Stimulated activated effector memory CD8-positive, alpha-beta T cell treated with anti-CD3 and anti-CD28 coated beads, Interleukin-12 subunit alpha, Interleukin-12 subunit beta, amount 100 ng/mL, for 72 hours (primary cell): Measurements from ENCODE around the gene CD300LF.

Experiments
- ATAC-seq: fragments of 150-1000 bp; cut with Tn5 transposase; 2 replicates; pipeline ENCODE4 v1.10.0; 2021
- DNase-seq, 2 donors: peaks; one replicate each; pipeline ENCODE4 v3.0.0; 2021 to 2022; ENCODE audit warnings: low spot score in 2 of 2
- H3K27ac Mint-ChIP-seq: one replicate; pipeline ENCODE4 v1.8.0; 2022; ENCODE audit warnings: mild to moderate bottlenecking, mixed read lengths
- H3K36me3 Mint-ChIP-seq: one replicate; pipeline ENCODE4 v1.8.0; 2022; ENCODE audit warnings: mild to moderate bottlenecking, mixed read lengths
- H3K4me1 Mint-ChIP-seq: one replicate; pipeline ENCODE4 v1.8.0; 2022; ENCODE audit warnings: mixed read lengths
- H3K4me3 Mint-ChIP-seq: one replicate; pipeline ENCODE4 v1.8.0; 2022; ENCODE audit warnings: mild to moderate bottlenecking, mixed read lengths
- H3K9me3 Mint-ChIP-seq: one replicate; pipeline ENCODE4 v1.8.0; 2022; ENCODE audit warnings: mixed read lengths

CD300LF gene

DNA sequence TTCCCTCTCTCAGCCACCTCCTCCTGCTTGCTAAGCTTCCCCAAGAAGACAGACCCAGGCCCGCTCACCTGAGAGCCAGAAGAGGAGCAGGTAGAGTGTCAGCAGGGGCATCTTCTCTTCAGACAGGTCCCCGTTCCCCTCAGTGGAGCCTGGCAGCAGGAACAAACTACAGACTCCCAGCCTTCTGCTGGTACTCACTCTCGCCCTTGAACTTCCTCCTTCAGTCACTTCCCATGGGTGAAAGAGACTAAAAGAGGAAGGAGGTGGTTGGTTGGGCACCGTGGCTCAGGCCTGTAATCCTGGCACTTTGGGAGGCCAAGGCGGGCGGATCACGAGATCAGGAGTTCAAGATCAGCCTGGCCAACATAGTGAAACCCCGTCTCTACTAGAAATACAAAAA, at the start of gene CD300LF:
Gene CD300LF, minus strand, starts transcription at position 168 of the 400 bp plus-strand sequence. Its CDS starts 57 bp downstream, at position 111.
- H3K36me3 Mint-ChIP-seq, result no peaks in the 10 kb centered on the region
- DNase-seq (no peak), ATAC-seq (no peak)
- H3K9me3 Mint-ChIP-seq, result no peaks in the 10 kb centered on the region
- H3K4me1 Mint-ChIP-seq, result peaks cover 24% of the 10 kb centered on the region
- no peak within 1 kb of the TSS for H3K4me3 Mint-ChIP-seq
- H3K27ac Mint-ChIP-seq, result no peak within 1 kb of the TSS

DNA sequence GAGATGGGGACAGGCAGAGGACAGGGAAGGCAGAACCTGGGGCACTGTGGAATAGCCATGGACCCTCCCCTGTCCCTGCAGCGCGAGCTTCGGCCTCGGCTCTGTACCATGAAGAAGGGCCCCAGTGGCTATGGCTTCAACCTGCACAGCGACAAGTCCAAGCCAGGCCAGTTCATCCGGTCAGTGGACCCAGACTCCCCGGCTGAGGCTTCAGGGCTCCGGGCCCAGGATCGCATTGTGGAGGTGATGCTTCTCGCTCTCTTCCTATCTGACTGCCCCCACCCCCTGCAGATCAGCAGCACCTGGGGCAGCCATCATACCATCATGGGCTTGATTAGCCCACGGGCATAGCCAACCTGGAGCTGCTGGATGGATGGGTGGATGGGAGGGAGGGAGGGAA, 49.2 kb upstream of the CD300LF start:
- ATAC-seq (no peak), DNase-seq (no peak)
- H3K36me3 Mint-ChIP-seq, result peaks cover 46% of the 10 kb centered on the region
- peaks cover 53% of the 10 kb centered on the region for H3K4me1 Mint-ChIP-seq
- peak overlapping the region; percentile 94 for H3K27ac Mint-ChIP-seq
- no peaks in the 10 kb centered on the region for H3K9me3 Mint-ChIP-seq
- H3K4me3 Mint-ChIP-seq, result no peak overlapping the region

DNA sequence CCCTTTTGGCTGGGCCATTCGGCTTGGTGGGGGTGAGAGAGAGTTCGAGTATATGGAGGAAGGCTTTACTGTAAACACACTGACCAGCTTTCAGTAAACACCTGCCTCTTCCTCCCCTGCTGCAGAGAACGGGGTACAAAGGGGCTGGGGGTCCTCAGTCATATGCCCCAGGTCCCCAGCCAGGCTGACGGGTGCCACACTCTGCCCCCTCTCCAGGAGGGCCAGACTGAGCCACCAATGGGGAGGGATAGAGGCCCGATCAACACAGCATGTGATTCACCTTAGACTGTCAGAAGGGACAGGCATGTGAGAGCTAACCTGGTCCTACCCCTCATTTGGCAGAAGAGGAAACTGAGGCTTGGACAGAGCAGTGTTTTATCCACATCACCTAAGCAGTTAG, 48.7 kb upstream of the CD300LF start:
- H3K27ac Mint-ChIP-seq, result peak overlapping the region; percentile 94
- peaks cover 43% of the 10 kb centered on the region for H3K36me3 Mint-ChIP-seq
- H3K4me3 Mint-ChIP-seq, result no peak overlapping the region
- ATAC-seq (no peak), DNase-seq (no peak)
- H3K9me3 Mint-ChIP-seq, result no peaks in the 10 kb centered on the region
- H3K4me1 Mint-ChIP-seq, result peaks cover 56% of the 10 kb centered on the region

DNA sequence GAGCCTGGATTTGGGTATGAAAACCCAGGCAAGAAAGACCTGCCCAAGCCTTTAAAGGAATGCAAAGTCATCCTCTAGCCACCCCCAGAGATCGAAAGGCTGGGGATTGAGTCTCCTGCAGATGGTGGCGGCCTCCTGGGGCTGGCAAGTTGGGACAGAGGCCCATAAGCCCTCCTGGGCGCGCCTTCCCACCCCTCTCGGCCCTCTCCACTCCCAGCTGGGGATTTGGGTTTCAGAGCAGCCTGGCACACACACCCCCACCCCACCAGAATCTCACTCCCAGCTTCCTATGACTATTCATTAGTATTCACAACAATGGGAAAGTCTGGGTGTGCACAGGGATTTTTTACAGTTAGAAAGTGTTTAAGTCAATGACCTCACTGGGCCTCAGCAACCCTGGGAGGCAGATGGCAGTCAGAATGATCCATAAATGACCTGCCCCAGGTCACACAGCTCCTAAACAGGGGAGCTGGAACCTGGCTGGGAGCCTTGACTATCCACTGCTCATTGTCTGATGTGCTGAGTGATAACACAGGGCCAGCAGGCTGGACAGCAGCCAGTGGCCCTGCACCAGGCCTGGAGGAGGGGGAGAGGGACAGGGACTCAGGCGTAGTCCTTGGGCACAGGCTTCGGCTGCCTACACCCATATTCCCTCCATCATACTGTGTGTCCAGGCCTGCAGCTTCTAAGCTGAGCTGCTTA, 47.8 kb upstream of the CD300LF start:
- Mint-ChIP-seq H3K36me3 (peaks cover 42% of the 10 kb centered on the region), H3K4me1 (peaks cover 56% of the 10 kb centered on the region), H3K4me3 (peak overlapping the region; percentile 73), H3K9me3 (no peaks in the 10 kb centered on the region), H3K27ac (peak overlapping the region; percentile 94)
- ATAC-seq, result no peak
- no peak for DNase-seq

GRCh38 chr17:74759941-74760340, 47.2 kb upstream of the CD300LF start:
- no peak for ATAC-seq
- H3K4me1 Mint-ChIP-seq, result peaks cover 63% of the 10 kb centered on the region
- H3K4me3 Mint-ChIP-seq, result peak overlapping the region; percentile 73
- H3K9me3 Mint-ChIP-seq, result no peaks in the 10 kb centered on the region
- peaks cover 39% of the 10 kb centered on the region for H3K36me3 Mint-ChIP-seq
- no peak for DNase-seq
- H3K27ac Mint-ChIP-seq, result peak overlapping the region; percentile 94

DNA sequence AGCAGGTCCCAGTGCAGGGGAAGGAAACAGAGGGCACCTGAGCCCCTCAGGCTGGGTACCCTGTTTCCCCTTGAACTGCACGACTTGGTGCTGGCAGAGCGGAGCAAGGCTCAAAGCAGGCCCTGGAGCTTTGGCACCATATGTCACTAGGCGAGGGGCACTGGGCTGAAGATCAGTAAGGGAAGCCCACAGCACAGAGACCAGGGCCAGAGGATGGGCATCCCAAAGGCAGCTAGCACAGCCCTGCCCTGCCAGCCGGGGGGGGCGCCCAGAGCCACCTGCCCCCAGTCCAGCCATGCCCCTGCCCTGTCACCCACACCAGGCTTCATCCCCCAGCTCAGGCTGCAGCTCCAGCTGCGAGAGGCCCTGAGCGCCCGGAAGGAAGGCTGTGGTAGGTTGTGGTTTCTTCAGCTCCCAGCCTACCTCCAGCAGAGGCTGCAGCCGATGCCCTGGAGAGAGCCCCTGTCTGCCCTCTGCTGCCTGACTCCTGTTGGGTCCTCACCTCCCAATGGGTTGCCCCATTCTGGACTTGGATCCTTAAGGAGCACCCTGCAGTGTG, 46.6 kb upstream of the CD300LF start:
- Mint-ChIP-seq H3K9me3 (no peaks in the 10 kb centered on the region), H3K36me3 (peaks cover 39% of the 10 kb centered on the region), H3K27ac (peak overlapping the region; percentile 94), H3K4me3 (peak overlapping the region; percentile 73), H3K4me1 (peaks cover 69% of the 10 kb centered on the region)
- peak; percentile 81 for ATAC-seq
- peak in 1 of 2 donors; percentile 73 for DNase-seq

- ATAC-seq (peak; percentile 51), DNase-seq (no peak)
- Mint-ChIP-seq H3K4me3 (peak overlapping the region; percentile 73), H3K36me3 (peaks cover 40% of the 10 kb centered on the region), H3K9me3 (no peaks in the 10 kb centered on the region), H3K27ac (peak overlapping the region; percentile 94), H3K4me1 (peaks cover 74% of the 10 kb centered on the region)
These were observed 46.1 kb upstream of the CD300LF start for GRCh38 chr17:74758848-74759168.

DNA sequence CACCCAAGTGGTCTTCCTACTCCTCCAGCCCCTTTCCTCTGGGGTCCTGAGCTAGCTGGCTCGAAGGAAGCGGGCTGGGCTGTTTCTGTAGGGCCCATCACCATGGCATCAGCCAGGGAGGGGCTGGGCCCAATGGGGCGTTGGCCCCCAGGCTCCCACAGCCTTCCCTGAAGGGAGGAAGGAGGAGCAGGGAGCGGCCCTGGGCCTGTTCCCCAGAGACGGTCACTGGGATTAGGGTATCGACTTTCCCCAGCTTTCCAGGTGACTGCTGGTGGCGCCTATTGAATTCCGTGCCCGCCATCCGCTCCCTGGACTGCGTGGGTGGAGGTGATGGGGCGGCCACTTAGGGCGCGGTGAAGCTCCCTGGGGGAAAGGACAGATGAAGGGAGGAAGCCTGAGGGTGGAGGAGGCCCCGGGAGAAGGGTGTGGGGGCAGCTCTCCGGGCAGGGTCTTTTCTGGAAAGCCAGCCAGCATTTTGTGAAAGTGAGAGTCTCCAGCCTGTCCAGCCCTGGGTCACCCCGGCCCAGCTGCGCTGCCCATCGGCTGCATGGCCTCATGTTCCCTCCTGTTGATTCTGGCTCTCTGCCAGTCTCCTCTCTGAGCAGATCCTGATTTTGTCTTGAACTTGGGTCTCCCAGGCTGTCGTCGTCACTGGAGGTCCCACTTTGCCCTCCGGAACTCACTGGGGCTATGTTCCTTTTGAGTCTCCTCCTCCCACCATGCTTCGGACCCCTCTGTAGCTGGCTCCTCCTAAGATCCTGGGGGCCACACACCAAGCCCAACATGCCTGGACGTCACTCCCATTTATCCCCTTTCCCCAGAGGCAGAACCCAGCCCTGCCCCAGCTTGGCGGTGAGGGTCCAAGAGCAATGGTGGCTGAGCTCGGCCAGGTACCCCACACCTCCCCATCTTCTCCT, 45.5 kb upstream of the CD300LF start:
- Mint-ChIP-seq H3K4me3 (peak overlapping the region; percentile 73), H3K4me1 (peaks cover 74% of the 10 kb centered on the region), H3K9me3 (no peaks in the 10 kb centered on the region), H3K27ac (peak overlapping the region; percentile 94), H3K36me3 (peaks cover 40% of the 10 kb centered on the region)
- DNase-seq (no peak), ATAC-seq (no peak)

DNA sequence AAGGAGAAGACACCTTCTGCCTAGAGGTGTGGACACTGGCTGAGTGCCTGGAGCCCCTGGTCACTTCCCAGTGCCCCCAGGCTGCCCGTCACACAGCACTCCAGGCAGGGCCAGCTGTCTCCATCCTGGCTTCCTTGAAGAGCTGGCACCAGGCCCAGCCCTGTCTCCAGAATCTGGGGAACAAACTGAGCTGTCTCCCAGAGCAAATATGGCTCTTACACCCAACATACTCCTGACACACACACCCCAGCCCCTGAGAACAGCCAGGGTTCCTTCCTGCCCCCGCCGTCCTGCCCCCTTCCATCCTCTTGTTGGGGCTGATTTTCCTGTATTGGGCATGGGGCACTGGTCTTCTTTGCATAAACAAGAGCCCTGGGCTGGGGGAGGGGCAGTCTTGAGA, 44.8 kb upstream of the CD300LF start:
- Mint-ChIP-seq H3K4me3 (peak overlapping the region; percentile 73), H3K9me3 (no peaks in the 10 kb centered on the region), H3K36me3 (peaks cover 40% of the 10 kb centered on the region), H3K4me1 (peaks cover 74% of the 10 kb centered on the region), H3K27ac (peak overlapping the region; percentile 94)
- no peak for ATAC-seq
- DNase-seq, result no peak

- ATAC-seq (no peak), DNase-seq (no peak)
- Mint-ChIP-seq H3K27ac (peak overlapping the region; percentile 94), H3K9me3 (no peaks in the 10 kb centered on the region), H3K4me1 (peaks cover 80% of the 10 kb centered on the region), H3K4me3 (peak overlapping the region; percentile 73), H3K36me3 (peaks cover 44% of the 10 kb centered on the region)
These were observed 44.2 kb upstream of the CD300LF start for GRCh38 chr17:74756891-74757290.

DNA sequence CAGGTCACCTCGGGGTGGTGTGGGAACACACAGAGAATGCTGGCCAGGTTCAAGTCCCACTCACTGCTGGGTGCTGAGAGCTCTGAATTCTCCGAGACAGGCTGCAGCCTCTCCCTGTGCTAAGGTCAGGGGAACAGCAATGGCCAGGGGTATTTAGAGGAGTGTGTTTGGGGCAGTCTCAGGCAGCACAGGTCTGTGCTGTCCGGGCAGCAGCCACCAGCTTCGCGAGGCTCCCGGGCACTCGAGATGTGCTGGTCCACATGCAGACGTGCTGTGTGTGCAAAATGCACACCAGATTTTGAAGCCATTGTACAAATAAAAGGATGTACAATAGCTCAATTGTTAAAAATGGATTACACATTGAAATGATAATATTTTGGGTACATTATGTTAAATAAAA, 42.8 kb upstream of the CD300LF start:
- Mint-ChIP-seq H3K9me3 (no peaks in the 10 kb centered on the region), H3K27ac (peak overlapping the region; percentile 98), H3K4me1 (peaks cover 90% of the 10 kb centered on the region), H3K4me3 (peak overlapping the region; percentile 100), H3K36me3 (peaks cover 57% of the 10 kb centered on the region)
- DNase-seq, result no peak
- no peak for ATAC-seq

GRCh38 chr17:74754832-74755231, 42.1 kb upstream of the CD300LF start:
- Mint-ChIP-seq H3K4me3 (peak overlapping the region; percentile 100), H3K36me3 (peaks cover 64% of the 10 kb centered on the region), H3K4me1 (peaks cover 89% of the 10 kb centered on the region), H3K27ac (peak overlapping the region; percentile 98), H3K9me3 (no peaks in the 10 kb centered on the region)
- DNase-seq (no peak), ATAC-seq (peak; percentile 56)

DNA sequence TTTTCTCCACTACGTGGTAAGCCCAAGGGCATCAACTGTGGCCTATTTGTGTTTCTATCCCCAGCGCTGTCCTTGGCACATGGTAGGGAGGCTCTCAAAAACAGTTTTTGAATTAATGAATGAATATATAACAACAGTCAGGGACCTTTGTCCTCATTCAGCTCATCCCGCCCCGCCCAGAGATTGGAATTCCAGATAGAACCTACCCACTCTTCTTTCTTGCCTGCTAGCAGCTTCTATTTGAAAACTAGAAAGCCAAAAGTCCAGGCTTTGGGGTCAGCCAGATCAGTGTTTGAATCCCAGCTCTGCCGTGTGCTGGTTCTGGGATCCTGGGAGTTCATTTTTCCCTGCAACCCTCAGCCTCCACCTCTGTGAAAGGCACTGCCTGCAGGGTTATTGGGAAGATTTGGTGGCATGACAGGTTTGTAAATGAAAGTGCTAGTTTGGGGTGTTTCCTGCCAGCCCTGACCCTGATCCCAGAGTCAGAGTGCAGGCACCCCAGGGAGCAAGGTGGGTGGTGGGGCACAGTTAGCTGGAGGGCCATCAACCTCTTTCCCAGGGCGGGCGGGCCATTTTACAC, 40.2 kb upstream of the CD300LF start:
- Mint-ChIP-seq H3K36me3 (peaks cover 70% of the 10 kb centered on the region), H3K9me3 (no peaks in the 10 kb centered on the region), H3K4me3 (peak overlapping the region; percentile 100), H3K27ac (peak overlapping the region; percentile 98), H3K4me1 (peaks cover 73% of the 10 kb centered on the region)
- DNase-seq (no peak), ATAC-seq (no peak)

- no peak for DNase-seq
- no peaks in the 10 kb centered on the region for H3K9me3 Mint-ChIP-seq
- peak overlapping the region; percentile 98 for H3K27ac Mint-ChIP-seq
- H3K36me3 Mint-ChIP-seq, result peaks cover 70% of the 10 kb centered on the region
- H3K4me1 Mint-ChIP-seq, result peaks cover 69% of the 10 kb centered on the region
- no peak for ATAC-seq
- peak overlapping the region; percentile 100 for H3K4me3 Mint-ChIP-seq
These were observed 39.7 kb upstream of the CD300LF start for GRCh38 chr17:74752415-74752814.

DNA sequence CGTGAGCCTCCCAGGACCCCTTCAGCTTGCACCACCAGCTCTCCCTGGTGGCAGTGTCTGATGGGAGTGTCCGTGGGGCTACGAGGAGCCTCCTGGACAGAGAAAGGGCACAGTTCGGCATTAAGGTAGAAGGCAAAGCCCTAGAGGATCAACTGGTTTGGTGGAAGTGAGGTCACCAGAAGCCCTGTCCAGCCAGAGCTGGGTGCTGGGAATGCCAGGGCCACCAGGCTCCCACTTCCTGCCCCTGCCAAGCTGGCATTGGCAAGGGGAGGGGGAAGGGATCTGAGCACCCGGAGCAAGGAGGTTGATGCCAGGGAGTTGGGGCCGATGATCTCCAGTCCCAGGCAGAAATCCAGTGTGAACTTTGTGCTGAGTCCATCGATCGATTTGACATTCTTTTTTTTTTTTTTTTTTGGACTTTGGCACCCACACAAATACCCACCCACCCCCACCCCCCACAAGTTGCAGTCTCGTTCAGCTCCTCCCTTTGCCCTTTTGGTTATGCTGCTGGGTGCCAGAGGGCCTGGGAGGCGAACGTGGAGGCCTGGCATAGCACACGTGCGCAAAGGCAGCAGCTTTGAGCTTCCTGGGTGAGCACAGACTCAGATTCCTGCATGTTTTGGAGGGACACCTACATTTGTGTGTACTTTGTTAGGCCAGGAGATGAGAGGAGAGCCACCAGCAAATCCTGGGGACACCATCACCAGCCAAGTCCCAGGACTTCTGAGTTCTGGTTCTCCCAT, 37.8 kb upstream of the CD300LF start:
- DNase-seq, result no peak
- ATAC-seq, result no peak
- Mint-ChIP-seq H3K4me3 (peak overlapping the region; percentile 100), H3K36me3 (peaks cover 60% of the 10 kb centered on the region), H3K4me1 (peaks cover 68% of the 10 kb centered on the region), H3K9me3 (no peaks in the 10 kb centered on the region), H3K27ac (peak overlapping the region; percentile 98)
